Trophoblast cell (in vitro differentiated cells and primary cell): ENCODE results near the gene ZNF626.

ENCODE experiments used
- DNase-seq, 2 donors: peaks; one replicate each; pipeline ENCODE4 v3.0.0-alpha.2; 2016
- H2AFZ ChIP-seq: 2 replicates; pipeline ENCODE4 v1.6.1; 2013; ENCODE audit warnings: low read length, moderate library complexity, mild to moderate bottlenecking; ENCODE audit not compliant: insufficient read depth, poor library complexity
- H2AK5ac ChIP-seq: 2 replicates; pipeline ENCODE4 v1.6.1; 2013; ENCODE audit warnings: mild to moderate bottlenecking, low read length
- H2BK120ac ChIP-seq: 2 replicates; pipeline ENCODE4 v1.6.1; 2013; ENCODE audit warnings: low read length, mild to moderate bottlenecking, moderate library complexity; ENCODE audit not compliant: insufficient read depth, poor library complexity
- H2BK12ac ChIP-seq: 2 replicates; pipeline ENCODE4 v1.6.1; 2013; ENCODE audit warnings: mild to moderate bottlenecking, low read length, moderate library complexity
- H2BK5ac ChIP-seq: 2 replicates; pipeline ENCODE4 v1.6.1; 2013; ENCODE audit warnings: low read length, low read depth, moderate library complexity, mild to moderate bottlenecking; ENCODE audit not compliant: poor library complexity
- H3K14ac ChIP-seq: 2 replicates; pipeline ENCODE4 v1.6.1; 2013; ENCODE audit warnings: mild to moderate bottlenecking, low read length
- H3K18ac ChIP-seq: 2 replicates; pipeline ENCODE4 v1.6.1; 2013; ENCODE audit warnings: mild to moderate bottlenecking, low read length
- H3K23ac ChIP-seq: 2 replicates; pipeline ENCODE4 v1.6.1; 2013; ENCODE audit warnings: low read length
- H3K27ac ChIP-seq: 2 replicates; pipeline ENCODE4 v1.5.1; 2013; ENCODE audit warnings: low read depth, mild to moderate bottlenecking, inconsistent platforms, low read length, moderate library complexity
- H3K27me3 ChIP-seq: 2 replicates; pipeline ENCODE4 v1.6.1; 2013; ENCODE audit warnings: inconsistent platforms, mild to moderate bottlenecking, low read length, moderate library complexity; ENCODE audit not compliant: insufficient read depth
- H3K36me3 ChIP-seq, 2 experiments: 1 replicate in 1 of 2; 2 replicates in 1 of 2; pipeline ENCODE4 v1.6.1; 2013; ENCODE audit warnings: low read length in 2 of 2, mild to moderate bottlenecking in 2 of 2, moderate library complexity in 1 of 2; ENCODE audit not compliant: insufficient read depth in 2 of 2, control insufficient read depth in 1 of 2
- H3K4ac ChIP-seq: 2 replicates; pipeline ENCODE4 v1.6.1; 2013; ENCODE audit warnings: low read depth, mild to moderate bottlenecking, low read length, moderate library complexity
- H3K4me1 ChIP-seq, 2 experiments: 1 replicate in 1 of 2; 2 replicates in 1 of 2; pipeline ENCODE4 v1.6.1; 2013; ENCODE audit warnings: low read length in 2 of 2, mild to moderate bottlenecking in 2 of 2, moderate library complexity in 1 of 2; ENCODE audit not compliant: insufficient read depth in 2 of 2, control insufficient read depth in 1 of 2
- H3K4me2 ChIP-seq: 2 replicates; pipeline ENCODE4 v1.6.1; 2013; ENCODE audit warnings: inconsistent platforms, mild to moderate bottlenecking, low read length, moderate library complexity
- H3K4me3 ChIP-seq: 2 replicates; pipeline ENCODE4 v1.5.1; 2013; ENCODE audit warnings: mild to moderate bottlenecking, low read depth, low read length, inconsistent platforms
- H3K79me1 ChIP-seq: one replicate; pipeline ENCODE4 v1.6.1; 2013; ENCODE audit warnings: low read length
- H3K79me2 ChIP-seq: 2 replicates; pipeline ENCODE4 v1.6.1; 2013; ENCODE audit warnings: low read length, mild to moderate bottlenecking; ENCODE audit not compliant: control insufficient read depth, insufficient read depth, poor library complexity
- H3K9ac ChIP-seq: 2 replicates; pipeline ENCODE4 v1.6.1; 2013; ENCODE audit warnings: mild to moderate bottlenecking, low read length
- H3K9me3 ChIP-seq: 2 replicates; pipeline ENCODE4 v1.6.1; 2013; ENCODE audit warnings: low read depth, mild to moderate bottlenecking, control low read depth, inconsistent platforms, low read length; ENCODE audit not compliant: insufficient read depth
- H4K12ac ChIP-seq: 2 replicates; pipeline ENCODE4 v1.6.1; 2013; ENCODE audit warnings: low read depth, mild to moderate bottlenecking, low read length, moderate library complexity
- H4K8ac ChIP-seq: 2 replicates; pipeline ENCODE4 v1.6.1; 2013; ENCODE audit warnings: low read depth, mild to moderate bottlenecking, low read length, moderate library complexity
- H4K91ac ChIP-seq: one replicate; pipeline ENCODE4 v1.6.1; 2013; ENCODE audit warnings: low read depth, mild to moderate bottlenecking, low read length, moderate library complexity
- WGBS: extraction: QIAGEN DNeasy Blood & Tissue Kit; methylation state at CpG from one replicate; pipeline ENCODE4 v1.1.7; 2013; ENCODE audit warnings: missing lambda C conversion rate; ENCODE audit not compliant: insufficient read length, insufficient coverage; ENCODE audit errors: extremely low coverage; 5-methylcytosine and 5-hydroxymethylcytosine counted together

ZNF626 gene

DNA sequence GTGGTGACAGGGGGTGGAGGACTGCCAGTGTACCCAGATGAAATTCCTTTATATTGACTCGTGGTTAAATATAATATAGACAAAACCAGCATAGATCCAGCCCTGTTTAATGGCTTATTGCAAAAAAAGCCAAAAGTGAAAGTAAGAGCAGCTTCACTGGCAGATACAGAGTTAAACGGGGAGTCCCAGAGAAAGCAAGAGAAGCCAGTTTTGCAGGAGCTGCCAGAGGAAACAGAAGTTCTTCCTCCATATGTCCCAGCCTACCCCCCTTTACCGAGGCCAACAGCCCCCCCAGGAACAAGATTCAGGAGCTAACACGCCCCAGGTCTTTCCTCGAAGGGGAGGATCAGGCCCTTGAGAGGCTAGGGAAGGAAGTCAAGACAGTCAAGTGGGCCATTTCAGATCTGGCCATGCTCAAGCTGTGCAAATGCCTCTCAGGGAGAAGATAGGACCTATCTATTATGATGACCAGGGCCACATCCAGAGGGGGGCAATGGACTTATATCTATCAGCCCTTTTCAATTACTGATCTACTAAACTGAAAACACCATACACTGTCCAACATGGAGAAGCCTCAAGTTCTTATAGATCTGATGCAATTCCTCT is 48.6 kb downstream of the ZNF626 start:
- Histone ChIP-seq H2AFZ (no peak overlapping the region), H3K4me2 (no peak overlapping the region), H3K27me3 (no peaks in the 10 kb centered on the region), H3K4ac (no peak overlapping the region), H3K4me3 (no peak overlapping the region), H3K23ac (no peak overlapping the region), H3K14ac (no peak overlapping the region), H3K18ac (no peak overlapping the region), H4K91ac (no peak overlapping the region), H3K9ac (no peak overlapping the region), H2BK5ac (no peak overlapping the region), H2AK5ac (no peak overlapping the region), H4K8ac (no peak overlapping the region), H4K12ac (no peak overlapping the region), H3K36me3 (no peaks in the 10 kb centered on the region), H3K9me3 (no peaks in the 10 kb centered on the region), H3K27ac (no peak overlapping the region), H3K79me1 (no peaks in the 10 kb centered on the region), H2BK120ac (no peak overlapping the region), H3K4me1 (no peaks in the 10 kb centered on the region), H2BK12ac (no peak overlapping the region), H3K79me2 (no peaks in the 10 kb centered on the region)
- no peak for DNase-seq
- WGBS: no CpG with 5 or more reads among the region's 5 CpGs

DNA sequence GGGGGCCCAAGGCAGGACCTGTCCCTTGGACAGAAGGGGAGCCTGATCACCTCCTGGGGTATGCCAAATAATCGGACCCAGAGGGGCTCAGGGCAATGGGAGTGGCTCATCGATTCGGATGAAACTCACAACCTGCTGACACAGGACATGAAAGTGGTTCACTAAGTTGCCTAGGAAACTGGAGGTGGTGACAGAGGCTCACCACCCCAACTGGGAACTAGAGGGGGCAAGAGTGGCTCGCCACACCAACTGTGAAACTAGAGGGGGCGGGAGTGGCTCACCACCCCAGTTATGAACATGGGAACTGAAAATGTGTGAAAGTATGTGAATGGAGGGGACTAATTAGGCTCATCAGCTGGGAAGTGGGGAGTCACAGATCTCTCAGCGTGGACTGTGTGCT is 49.5 kb downstream of the ZNF626 start:
- H3K9me3 ChIP-seq: no peaks in the 10 kb centered on the region
- no peak overlapping the region for H3K14ac ChIP-seq
- H3K9ac ChIP-seq: no peak overlapping the region
- H2BK12ac ChIP-seq: no peak overlapping the region
- H2BK120ac ChIP-seq: no peak overlapping the region
- no peak overlapping the region for H4K91ac ChIP-seq
- no peak for DNase-seq
- H2AFZ ChIP-seq: no peak overlapping the region
- H3K4me2 ChIP-seq: no peak overlapping the region
- no peak overlapping the region for H2AK5ac ChIP-seq
- H3K4me3 ChIP-seq: no peak overlapping the region
- no peaks in the 10 kb centered on the region for H3K27me3 ChIP-seq
- no peaks in the 10 kb centered on the region for H3K4me1 ChIP-seq
- H4K12ac ChIP-seq: no peak overlapping the region
- H3K27ac ChIP-seq: no peak overlapping the region
- H3K4ac ChIP-seq: no peak overlapping the region
- WGBS: no CpG with 5 or more reads among the region's 6 CpGs
- H3K36me3 ChIP-seq: no peaks in the 10 kb centered on the region
- H3K23ac ChIP-seq: no peak overlapping the region
- H4K8ac ChIP-seq: no peak overlapping the region
- no peaks in the 10 kb centered on the region for H3K79me1 ChIP-seq
- no peak overlapping the region for H2BK5ac ChIP-seq
- H3K79me2 ChIP-seq: no peaks in the 10 kb centered on the region
- no peak overlapping the region for H3K18ac ChIP-seq

DNA sequence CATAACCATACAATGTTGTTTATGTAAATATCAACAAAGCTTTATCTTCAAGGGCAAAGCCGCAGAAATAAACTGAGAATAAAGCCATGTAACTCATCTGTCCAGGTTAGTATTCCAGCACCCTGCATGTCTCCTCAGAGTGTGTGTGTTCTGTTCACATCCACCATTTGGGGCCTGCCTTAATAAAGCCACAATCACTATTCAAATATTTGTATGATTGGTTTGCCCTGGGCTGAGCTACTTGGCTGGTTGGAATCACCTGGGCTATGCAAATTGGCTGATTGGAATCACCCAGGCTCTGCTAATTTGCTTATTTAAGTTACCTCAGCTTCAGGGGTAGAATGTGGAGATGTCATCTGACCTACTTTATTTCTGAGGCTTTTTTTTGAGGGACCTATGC is 53.4 kb downstream of the ZNF626 start:
- H3K27me3 ChIP-seq: no peaks in the 10 kb centered on the region
- no peaks in the 10 kb centered on the region for H3K36me3 ChIP-seq
- H3K79me1 ChIP-seq: no peaks in the 10 kb centered on the region
- H4K91ac ChIP-seq: no peak overlapping the region
- no peak overlapping the region for H2BK12ac ChIP-seq
- no peak overlapping the region for H4K8ac ChIP-seq
- no peak overlapping the region for H3K4me3 ChIP-seq
- H2BK5ac ChIP-seq: no peak overlapping the region
- no CpG with 5 or more reads among the region's 1 CpG for WGBS
- no peak for DNase-seq
- H3K4me2 ChIP-seq: no peak overlapping the region
- no peak overlapping the region for H3K23ac ChIP-seq
- H3K4ac ChIP-seq: no peak overlapping the region
- no peak overlapping the region for H3K14ac ChIP-seq
- H3K18ac ChIP-seq: no peak overlapping the region
- no peaks in the 10 kb centered on the region for H3K79me2 ChIP-seq
- H3K9ac ChIP-seq: no peak overlapping the region
- H3K27ac ChIP-seq: no peak overlapping the region
- H4K12ac ChIP-seq: no peak overlapping the region
- no peak overlapping the region for H2AFZ ChIP-seq
- H2BK120ac ChIP-seq: no peak overlapping the region
- no peaks in the 10 kb centered on the region for H3K9me3 ChIP-seq
- no peaks in the 10 kb centered on the region for H3K4me1 ChIP-seq
- no peak overlapping the region for H2AK5ac ChIP-seq
